ENCODE data around the gene BTBD19. TPM values are rescaled to one million over a fixed set of nuclear protein-coding genes. Genes with fewer than 3 reads are reported as not detected.
"Not testable (repeated sequence)": the region's sequence is repeated elsewhere in the genome, so short reads cannot be mapped to it uniquely, and the experiment has no call there.

BTBD19 gene
- polyA plus RNA-seq, 1 experiment = 7.3 TPM

DNA sequence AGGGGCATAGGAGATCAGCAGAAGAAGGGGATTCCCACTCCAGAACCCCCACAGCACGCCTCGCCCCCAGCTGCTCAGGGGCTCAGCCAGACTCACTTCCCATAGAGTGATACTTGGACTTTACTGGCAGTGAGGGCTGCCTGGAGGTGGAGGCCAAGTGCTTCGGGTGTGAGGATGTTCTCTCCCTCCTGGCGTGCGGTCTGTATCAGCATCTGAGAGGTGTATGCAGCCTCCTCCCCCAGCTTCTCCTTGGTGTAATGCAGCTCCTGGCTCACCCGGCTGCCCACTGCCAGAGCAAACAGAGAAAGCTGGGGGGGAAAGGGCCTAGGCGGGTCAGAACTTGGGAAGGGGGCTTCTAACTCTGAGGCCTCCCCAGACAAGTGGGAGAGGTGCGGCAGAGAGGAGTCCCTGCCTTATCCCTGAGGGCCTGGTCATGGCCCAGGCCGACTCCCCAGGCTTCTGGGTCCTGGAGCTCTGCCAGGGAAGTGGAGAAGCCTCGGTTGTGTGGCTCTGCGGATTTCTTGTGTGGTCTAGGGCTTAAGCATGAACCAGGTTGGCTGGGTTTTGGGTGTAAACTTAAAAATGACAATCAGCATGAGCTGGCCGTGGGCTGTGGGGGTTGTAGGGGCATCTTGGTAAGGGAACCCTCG is 23.9 kb downstream of the BTBD19 start:
- no peaks in the 10 kb centered on the region for H3K27me3 ChIP-seq (ENCODE audit: control insufficient read depth, insufficient read depth, low read length)
- H3K4me3 ChIP-seq (ENCODE audit: low read depth, low read length) = no peak overlapping the region
- no peak for DNase-seq (ENCODE audit: low read depth, low spot score)
- CTCF ChIA-PET = interaction anchor here (0.5 to 0.6 kb wide), 2 partner anchors 36 to 469 kb away, joined by 3 to 4 read pairs; no protein-coding TSS in a partner anchor
- no peak for TF ChIP-seq CTCF (IDR thresholded peaks at IDR 0.05; ENCODE audit: low read depth, low read length)
- H3K9me3 ChIP-seq (ENCODE audit: control insufficient read depth, insufficient read depth, low read length) = no peaks in the 10 kb centered on the region; the same call in 1 of the 2 replicates
- H3K27ac ChIP-seq (ENCODE audit: low read depth, low read length) = no peak overlapping the region
- POLR2A ChIA-PET = interaction anchor here (1.2 kb wide), 1 partner anchor 13 kb away, joined by 3 read pairs; no protein-coding TSS in a partner anchor

- no peak for TF ChIP-seq CTCF (IDR thresholded peaks at IDR 0.05; ENCODE audit: low read depth, low read length)
- Histone ChIP-seq H3K9me3 (ENCODE audit: control insufficient read depth, insufficient read depth, low read length) (no peaks in the 10 kb centered on the region; the same call in 1 of the 2 replicates), H3K27ac (ENCODE audit: low read depth, low read length) (no peak overlapping the region), H3K4me3 (ENCODE audit: low read depth, low read length) (no peak overlapping the region), H3K27me3 (ENCODE audit: control insufficient read depth, insufficient read depth, low read length) (no peaks in the 10 kb centered on the region)
- ChIA-PET POLR2A (no interaction called here), CTCF (interaction anchor here (1.0 to 3.4 kb wide), 3 partner anchors 122 to 466 kb away, joined by 3 to 30 read pairs (median 5); partner anchors contain the start of genes HECTD3 and UROD)
- DNase-seq (ENCODE audit: low read depth, low spot score) = no peak
Measured at GRCh38 chr1:44834328-44834727, 26.0 kb downstream of the BTBD19 start.

GRCh38 chr1:44835738-44836675 is 27.7 kb downstream of the BTBD19 start:
- POLR2A ChIA-PET = interaction anchor here (1.4 kb wide), 1 partner anchor 175 kb away, joined by 3 read pairs; the partner anchor contains the start of gene HECTD3
- CTCF ChIA-PET = interaction anchor here (0.6 to 3.4 kb wide), 15 partner anchors 12 to 464 kb away, joined by 3 to 30 read pairs (median 3); partner anchors contain the start of genes BTBD19, HECTD3 and UROD
- Histone ChIP-seq H3K27me3 (ENCODE audit: control insufficient read depth, insufficient read depth, low read length) (no peaks in the 10 kb centered on the region), H3K27ac (ENCODE audit: low read depth, low read length) (no peak overlapping the region), H3K4me3 (ENCODE audit: low read depth, low read length) (no peak overlapping the region), H3K9me3 (ENCODE audit: control insufficient read depth, insufficient read depth, low read length) (no peaks in the 10 kb centered on the region)
- peak; percentile 57 for DNase-seq (ENCODE audit: low read depth, low spot score)
- TF ChIP-seq CTCF (IDR thresholded peaks at IDR 0.05; ENCODE audit: low read depth, low read length) = peak; percentile 91

- H3K27me3 ChIP-seq (ENCODE audit: control insufficient read depth, insufficient read depth, low read length); POLR2A ChIA-PET; H3K9me3 ChIP-seq (ENCODE audit: control insufficient read depth, insufficient read depth, low read length); DNase-seq (ENCODE audit: low read depth, low spot score); H3K4me3 ChIP-seq (ENCODE audit: low read depth, low read length); H3K27ac ChIP-seq (ENCODE audit: low read depth, low read length): not testable (repeated sequence)
- CTCF ChIA-PET = interaction anchor here (0.6 to 0.8 kb wide), 2 partner anchors 21 to 160 kb away, joined by 3 to 5 read pairs; no protein-coding TSS in a partner anchor
Measured at GRCh38 chr1:44838294-44838693, 30.0 kb downstream of the BTBD19 start.

DNA sequence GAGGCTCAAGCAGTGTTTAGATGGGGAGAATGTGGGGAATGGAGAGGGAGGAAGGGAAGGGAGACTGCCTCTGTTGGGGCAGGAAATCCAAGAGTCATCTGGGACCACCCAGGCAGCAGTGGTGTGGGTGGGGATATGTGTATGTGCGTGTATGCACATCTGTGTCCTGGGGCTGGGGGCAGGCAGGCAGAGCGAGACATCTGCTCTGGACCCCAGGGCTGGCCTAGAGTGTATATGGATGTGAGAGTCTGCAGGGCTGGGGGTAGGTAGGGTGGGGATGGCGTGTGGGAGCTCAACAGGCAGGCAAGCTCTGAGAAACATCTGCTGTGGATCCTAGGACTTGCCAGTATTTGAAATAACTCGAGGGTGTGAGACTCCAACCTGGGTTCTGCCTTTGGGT is 31.3 kb downstream of the BTBD19 start:
- Histone ChIP-seq H3K9me3 (ENCODE audit: control insufficient read depth, insufficient read depth, low read length) (no peaks in the 10 kb centered on the region), H3K27me3 (ENCODE audit: control insufficient read depth, insufficient read depth, low read length) (no peaks in the 10 kb centered on the region), H3K27ac (ENCODE audit: low read depth, low read length) (no peak overlapping the region), H3K4me3 (ENCODE audit: low read depth, low read length) (no peak overlapping the region)
- POLR2A ChIA-PET = no interaction called here
- CTCF ChIA-PET = no interaction called here
- no peak for TF ChIP-seq CTCF (IDR thresholded peaks at IDR 0.05; ENCODE audit: low read depth, low read length)
- DNase-seq (ENCODE audit: low read depth, low spot score) = no peak
